Heart left ventricle (tissue), 13 donors: ENCODE measurements around the gene AAK1.

ENCODE experiments used
- CTCF ChIP-seq, 12 donors: fragments of 200-600 bp; sonication (generic) in 4 of 12; IDR thresholded peaks; one replicate each; pipeline versions ENCODE4 v1.5.0 to v1.8.0; 2018 to 2022; ENCODE audit warnings: antibody characterized with exemption in 12 of 12, mild to moderate bottlenecking in 5 of 12
- POLR2A ChIP-seq, 2 donors: fragments of 450-650 bp; IDR thresholded peaks; one replicate each; pipeline ENCODE4 v1.6.1; 2017; ENCODE audit warnings: antibody characterized with exemption in 2 of 2, mild to moderate bottlenecking in 2 of 2, moderate library complexity in 2 of 2
- donor health status: ischemic (EF 13 %, LVEDD 7.1; RV severe dilation, severe dysfunction).
- donor health status: DM: no; HTN: yes; CAD: no.
- donor health status: DM: no; HTN: no; CAD: no.
- donor health status: ischemic (EF 25% LVEDD 6.9; RV normal size, moderate dysfunction).
- donor health status: ischemic (EF 25% LVEDD 5.7; RV mildly dilated, moderate dysfunction).
- donor health status: ischemic (EF 35%, LVEDD 5.7; RV mildly dilated, moderate dysfunction).
- donor health status: nonischemic (EF 11% LVEDD 7.7; RV severe dilation, severe dysfunction).
- donor health status: DM: yes; HTN: yes; CAD: no.
- donor health status: PGD.
- donor health status: ischemic (EF 29% LVEDD 5.4; RV normal size, mild dysfunction).
- donor health status: nonischemic (EF 23%, LVEDD 6.1; RV moderate dilation, normal function).

GRCh38 chr2:69466728-69467127 is 176.8 kb downstream of the AAK1 start:
- no peak for TF ChIP-seq CTCF (IDR thresholded peaks at IDR 0.05)
- TF ChIP-seq POLR2A (IDR thresholded peaks at IDR 0.05): no peak
